ENCODE results near the gene CSDE1. TPM values are rescaled to one million over a fixed set of nuclear protein-coding genes. Genes with fewer than 3 reads are reported as not detected.

CSDE1 gene
- total RNA-seq, 6 experiments from 2014 or later, result 508 to 582 (median 527) TPM

DNA sequence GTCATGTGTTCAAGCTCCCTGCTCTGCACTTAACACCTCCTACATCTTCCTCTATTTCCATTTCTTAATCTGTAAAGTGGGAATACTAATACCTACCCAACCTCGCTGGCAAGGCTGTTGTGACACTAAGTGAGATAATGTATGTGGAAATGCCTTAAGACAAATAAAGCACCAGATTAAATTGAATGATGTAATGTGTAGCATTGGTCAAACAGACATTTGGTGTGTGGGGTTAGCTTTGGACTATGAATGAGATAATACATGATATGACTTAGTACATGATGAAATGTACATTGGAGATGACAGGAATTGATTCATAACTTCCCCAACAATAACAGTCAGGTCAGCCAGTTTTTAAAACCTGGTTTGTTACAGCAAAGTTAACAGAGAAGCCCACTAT, 67.6 kb downstream of the CSDE1 start:
- peaks cover 20% of the 10 kb centered on the region for H3K27me3 Mint-ChIP-seq (ENCODE audit: insufficient read depth)
- TF ChIP-seq, protein P1, sequence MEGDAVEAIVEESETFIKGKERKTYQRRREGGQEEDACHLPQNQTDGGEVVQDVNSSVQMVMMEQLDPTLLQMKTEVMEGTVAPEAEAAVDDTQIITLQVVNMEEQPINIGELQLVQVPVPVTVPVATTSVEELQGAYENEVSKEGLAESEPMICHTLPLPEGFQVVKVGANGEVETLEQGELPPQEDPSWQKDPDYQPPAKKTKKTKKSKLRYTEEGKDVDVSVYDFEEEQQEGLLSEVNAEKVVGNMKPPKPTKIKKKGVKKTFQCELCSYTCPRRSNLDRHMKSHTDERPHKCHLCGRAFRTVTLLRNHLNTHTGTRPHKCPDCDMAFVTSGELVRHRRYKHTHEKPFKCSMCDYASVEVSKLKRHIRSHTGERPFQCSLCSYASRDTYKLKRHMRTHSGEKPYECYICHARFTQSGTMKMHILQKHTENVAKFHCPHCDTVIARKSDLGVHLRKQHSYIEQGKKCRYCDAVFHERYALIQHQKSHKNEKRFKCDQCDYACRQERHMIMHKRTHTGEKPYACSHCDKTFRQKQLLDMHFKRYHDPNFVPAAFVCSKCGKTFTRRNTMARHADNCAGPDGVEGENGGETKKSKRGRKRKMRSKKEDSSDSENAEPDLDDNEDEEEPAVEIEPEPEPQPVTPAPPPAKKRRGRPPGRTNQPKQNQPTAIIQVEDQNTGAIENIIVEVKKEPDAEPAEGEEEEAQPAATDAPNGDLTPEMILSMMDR (IDR thresholded peaks at IDR 0.05), result no peak
- H3K36me3 Mint-ChIP-seq (ENCODE audit: low read depth), result no peaks in the 10 kb centered on the region
- no peak for DNase-seq
- H3K27ac Mint-ChIP-seq, result no peak overlapping the region
- H3K4me3 Mint-ChIP-seq, result no peak overlapping the region
- H3K4me1 Mint-ChIP-seq (ENCODE audit: low read depth), result peaks cover 1% of the 10 kb centered on the region; the same call in 1 of the 2 replicates
- no peaks in the 10 kb centered on the region for H3K9me3 Mint-ChIP-seq

DNA sequence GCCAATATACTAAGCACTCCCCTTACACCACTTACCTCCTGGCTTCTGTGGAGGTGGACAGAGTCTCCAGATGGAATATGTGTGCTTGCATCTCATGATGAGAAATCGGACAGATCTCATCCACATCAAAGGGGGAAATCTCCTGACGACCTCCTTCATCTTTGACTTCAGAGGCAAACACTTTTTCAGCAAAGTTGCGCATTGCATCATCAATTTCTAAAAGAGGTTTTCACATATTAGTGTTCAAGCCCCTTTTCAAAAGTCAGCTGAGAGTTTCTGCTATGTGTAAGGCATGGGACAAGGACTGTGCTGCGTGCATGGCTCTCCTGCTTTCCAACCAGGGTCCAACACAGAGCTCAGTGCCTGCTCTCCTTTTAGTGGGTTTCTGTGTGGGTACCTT, 69.3 kb downstream of the CSDE1 start:
- Mint-ChIP-seq H3K36me3 (ENCODE audit: low read depth) (no peaks in the 10 kb centered on the region), H3K27me3 (ENCODE audit: insufficient read depth) (peaks cover 20% of the 10 kb centered on the region), H3K4me3 (no peak overlapping the region), H3K27ac (no peak overlapping the region), H3K4me1 (ENCODE audit: low read depth) (no peaks in the 10 kb centered on the region), H3K9me3 (no peaks in the 10 kb centered on the region)
- DNase-seq, result no peak
- TF ChIP-seq, protein P1 (IDR thresholded peaks at IDR 0.05), result no peak

DNA sequence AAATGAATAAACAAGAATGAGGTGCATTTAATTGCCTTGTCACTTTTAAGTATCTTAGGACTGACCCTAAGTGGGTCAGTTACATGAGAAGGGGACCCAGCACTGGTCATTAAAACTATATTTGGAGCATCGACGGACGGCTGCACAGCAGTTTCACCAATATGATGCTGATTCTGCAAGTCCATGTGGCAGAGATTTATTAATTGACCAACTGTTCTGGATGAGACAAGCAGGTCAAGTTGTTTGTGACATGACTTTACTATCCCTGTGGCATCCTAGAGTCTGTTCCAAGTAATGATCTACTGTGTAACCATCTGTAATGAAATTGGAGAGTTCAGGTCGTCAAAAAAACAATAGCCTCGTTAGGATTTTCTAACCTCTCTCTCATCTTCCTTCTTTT, 71.9 kb downstream of the CSDE1 start:
- Mint-ChIP-seq H3K4me3 (no peak overlapping the region), H3K36me3 (ENCODE audit: low read depth) (no peaks in the 10 kb centered on the region)

DNA sequence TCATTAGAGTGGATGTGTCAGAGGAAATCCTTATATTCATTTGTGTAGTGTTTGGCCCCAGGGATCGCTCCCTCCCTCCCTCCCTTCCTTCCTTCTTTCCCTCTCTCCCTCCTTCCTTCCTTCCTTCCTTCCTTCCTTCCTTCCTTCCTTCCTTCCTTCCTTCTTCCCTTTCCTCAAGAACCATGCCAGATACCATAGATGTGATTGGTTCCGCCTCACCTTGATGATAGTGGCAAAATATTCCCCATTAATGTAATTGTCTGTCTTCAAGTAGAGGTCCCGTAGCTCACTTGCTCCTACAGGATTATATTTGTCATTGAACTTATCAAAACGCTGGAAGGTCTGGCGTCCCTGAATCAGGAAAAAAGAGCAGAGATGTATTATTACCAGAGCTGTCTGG, 80.1 kb downstream of the CSDE1 start:
- no peaks in the 10 kb centered on the region for H3K9me3 Mint-ChIP-seq
- H3K4me1 Mint-ChIP-seq (ENCODE audit: low read depth), result no peaks in the 10 kb centered on the region
- H3K4me3 Mint-ChIP-seq, result no peak overlapping the region
- peaks cover 26% of the 10 kb centered on the region for H3K27me3 Mint-ChIP-seq (ENCODE audit: insufficient read depth)
- TF ChIP-seq, protein P1 (IDR thresholded peaks at IDR 0.05), result no peak
- H3K36me3 Mint-ChIP-seq (ENCODE audit: low read depth), result no peaks in the 10 kb centered on the region
- no peak overlapping the region for H3K27ac Mint-ChIP-seq
- DNase-seq, result no peak

More for the DNA sequence above, 71.9 kb downstream of the CSDE1 start:
- TF ChIP-seq, protein P1 (IDR thresholded peaks at IDR 0.05), result no peak
- no peak overlapping the region for H3K27ac Mint-ChIP-seq
- H3K9me3 Mint-ChIP-seq, result no peaks in the 10 kb centered on the region
- no peaks in the 10 kb centered on the region for H3K4me1 Mint-ChIP-seq (ENCODE audit: low read depth)
- peaks cover 21% of the 10 kb centered on the region for H3K27me3 Mint-ChIP-seq (ENCODE audit: insufficient read depth)
- no peak for DNase-seq

DNA sequence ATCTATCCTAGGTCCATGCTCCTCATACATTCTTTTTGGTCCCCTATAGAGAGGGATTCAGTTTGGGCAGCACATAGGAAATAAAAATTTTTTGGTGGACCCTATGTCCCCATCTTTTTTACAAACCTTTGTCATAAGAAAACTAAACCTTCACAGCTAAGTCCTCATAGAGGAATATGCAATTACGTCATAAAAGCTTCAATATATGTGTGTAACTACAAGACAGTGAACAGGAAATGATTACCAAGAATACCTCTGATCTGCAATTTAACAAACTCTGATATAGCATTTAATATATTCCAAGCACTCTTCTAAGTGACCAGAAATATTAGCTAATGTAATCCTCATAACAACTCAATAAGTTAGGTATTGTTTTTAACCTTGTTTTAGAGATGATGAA, 81.7 kb downstream of the CSDE1 start:
- TF ChIP-seq, protein P1 (IDR thresholded peaks at IDR 0.05), result no peak
- DNase-seq, result no peak
- Mint-ChIP-seq H3K36me3 (ENCODE audit: low read depth) (no peaks in the 10 kb centered on the region), H3K4me1 (ENCODE audit: low read depth) (no peaks in the 10 kb centered on the region), H3K27ac (no peak overlapping the region), H3K27me3 (ENCODE audit: insufficient read depth) (peaks cover 24% of the 10 kb centered on the region), H3K9me3 (no peaks in the 10 kb centered on the region), H3K4me3 (no peak overlapping the region)

DNA sequence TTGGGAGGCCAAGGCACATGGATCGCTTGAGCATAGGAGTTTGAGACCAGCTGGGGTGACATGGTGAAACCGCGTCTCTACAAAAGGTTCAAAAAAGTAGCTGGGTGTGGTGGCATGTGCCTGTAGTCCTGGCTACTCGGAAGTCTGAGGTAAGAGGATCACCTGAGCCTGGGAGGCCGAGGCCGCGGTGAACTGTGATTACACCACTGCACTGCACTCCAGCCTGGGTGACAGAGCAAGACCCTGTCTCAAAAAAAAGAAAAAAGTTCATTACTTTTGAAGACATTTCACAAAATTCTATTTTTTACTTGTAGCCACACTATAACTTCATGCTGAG, 85.9 kb downstream of the CSDE1 start:
- no peak overlapping the region for H3K27ac Mint-ChIP-seq
- peaks cover 12% of the 10 kb centered on the region for H3K4me1 Mint-ChIP-seq (ENCODE audit: low read depth)
- no peaks in the 10 kb centered on the region for H3K36me3 Mint-ChIP-seq (ENCODE audit: low read depth)
- H3K27me3 Mint-ChIP-seq (ENCODE audit: insufficient read depth), result peaks cover 9% of the 10 kb centered on the region; the same call in 1 of the 2 replicates
- DNase-seq, result no peak
- no peak overlapping the region for H3K4me3 Mint-ChIP-seq
- TF ChIP-seq, protein P1 (IDR thresholded peaks at IDR 0.05), result no peak
- H3K9me3 Mint-ChIP-seq, result no peaks in the 10 kb centered on the region
